ENCODE data around the gene UBE2L6.

GRCh38 chr11:57530215-57530595 lies 37.3 kb downstream of the UBE2L6 start:
- no peak for TF ChIP-seq POLR2A (IDR thresholded peaks at IDR 0.05)
- TF ChIP-seq, protein P1, sequence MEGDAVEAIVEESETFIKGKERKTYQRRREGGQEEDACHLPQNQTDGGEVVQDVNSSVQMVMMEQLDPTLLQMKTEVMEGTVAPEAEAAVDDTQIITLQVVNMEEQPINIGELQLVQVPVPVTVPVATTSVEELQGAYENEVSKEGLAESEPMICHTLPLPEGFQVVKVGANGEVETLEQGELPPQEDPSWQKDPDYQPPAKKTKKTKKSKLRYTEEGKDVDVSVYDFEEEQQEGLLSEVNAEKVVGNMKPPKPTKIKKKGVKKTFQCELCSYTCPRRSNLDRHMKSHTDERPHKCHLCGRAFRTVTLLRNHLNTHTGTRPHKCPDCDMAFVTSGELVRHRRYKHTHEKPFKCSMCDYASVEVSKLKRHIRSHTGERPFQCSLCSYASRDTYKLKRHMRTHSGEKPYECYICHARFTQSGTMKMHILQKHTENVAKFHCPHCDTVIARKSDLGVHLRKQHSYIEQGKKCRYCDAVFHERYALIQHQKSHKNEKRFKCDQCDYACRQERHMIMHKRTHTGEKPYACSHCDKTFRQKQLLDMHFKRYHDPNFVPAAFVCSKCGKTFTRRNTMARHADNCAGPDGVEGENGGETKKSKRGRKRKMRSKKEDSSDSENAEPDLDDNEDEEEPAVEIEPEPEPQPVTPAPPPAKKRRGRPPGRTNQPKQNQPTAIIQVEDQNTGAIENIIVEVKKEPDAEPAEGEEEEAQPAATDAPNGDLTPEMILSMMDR (IDR thresholded peaks at IDR 0.05): no peak

Measured in testis (tissue), 2 donors.